HFFc6 (cell line): Measurements from ENCODE around the gene PLA2G7. TPM values are rescaled to one million over a fixed set of nuclear protein-coding genes. Genes with fewer than 3 reads are reported as not detected.

Experiments used
- DNase-seq: peaks from one replicate; pipeline ENCODE4 v3.0.0-alpha.2; 2018
- H3K27ac Mint-ChIP-seq: 2 replicates; pipeline ENCODE4 v1.8.0; 2020; ENCODE audit warnings: mild to moderate bottlenecking, mixed read lengths
- H3K27me3 Mint-ChIP-seq: 2 replicates; pipeline ENCODE4 v1.8.0; 2021; ENCODE audit warnings: mild to moderate bottlenecking, moderate library complexity, mixed read lengths; ENCODE audit not compliant: insufficient read depth
- H3K36me3 Mint-ChIP-seq: 2 replicates; pipeline ENCODE4 v1.8.0; 2021; ENCODE audit warnings: low read depth, mixed read lengths
- H3K4me1 Mint-ChIP-seq: 2 replicates; pipeline ENCODE4 v1.8.0; 2020; ENCODE audit warnings: low read depth, mixed read lengths
- H3K4me3 Mint-ChIP-seq: 2 replicates; pipeline ENCODE4 v1.8.0; 2020; ENCODE audit warnings: mild to moderate bottlenecking, moderate library complexity, mixed read lengths
- H3K9me3 Mint-ChIP-seq: 2 replicates; pipeline ENCODE4 v1.8.0; 2020; ENCODE audit warnings: mild to moderate bottlenecking, mixed read lengths
- total RNA-seq, 6 experiments: library from RNA; stranded (reverse); fragmentation: NEBNext Ultra II Directional; extraction: Animal tissue kit (Norgen Biotek cat#: 25700); gene quantifications; 2 replicates in 1 of 6; 3 replicates in 5 of 6; pipeline ENCODE4 v1.2.3, GENCODE V29; 2021
- TF ChIP-seq, protein P1 (sequence below): fragments of 200-600 bp; sonication (generic); IDR thresholded peaks from 2 replicates; pipeline ENCODE4 v1.5.0; 2021; ENCODE audit warnings: antibody characterized with exemption, mild to moderate bottlenecking

PLA2G7 gene
- total RNA-seq, 6 experiments from 2014 or later = not detected

GRCh38 chr6:46667377-46667776 is 67.8 kb downstream of the PLA2G7 start:
- Mint-ChIP-seq H3K36me3 (no peaks in the 10 kb centered on the region), H3K4me3 (no peak overlapping the region), H3K27ac (no peak overlapping the region), H3K9me3 (no peaks in the 10 kb centered on the region), H3K4me1 (no peaks in the 10 kb centered on the region), H3K27me3 (peaks cover 2% of the 10 kb centered on the region; the same call in 1 of the 2 replicates)
- TF ChIP-seq, protein P1, sequence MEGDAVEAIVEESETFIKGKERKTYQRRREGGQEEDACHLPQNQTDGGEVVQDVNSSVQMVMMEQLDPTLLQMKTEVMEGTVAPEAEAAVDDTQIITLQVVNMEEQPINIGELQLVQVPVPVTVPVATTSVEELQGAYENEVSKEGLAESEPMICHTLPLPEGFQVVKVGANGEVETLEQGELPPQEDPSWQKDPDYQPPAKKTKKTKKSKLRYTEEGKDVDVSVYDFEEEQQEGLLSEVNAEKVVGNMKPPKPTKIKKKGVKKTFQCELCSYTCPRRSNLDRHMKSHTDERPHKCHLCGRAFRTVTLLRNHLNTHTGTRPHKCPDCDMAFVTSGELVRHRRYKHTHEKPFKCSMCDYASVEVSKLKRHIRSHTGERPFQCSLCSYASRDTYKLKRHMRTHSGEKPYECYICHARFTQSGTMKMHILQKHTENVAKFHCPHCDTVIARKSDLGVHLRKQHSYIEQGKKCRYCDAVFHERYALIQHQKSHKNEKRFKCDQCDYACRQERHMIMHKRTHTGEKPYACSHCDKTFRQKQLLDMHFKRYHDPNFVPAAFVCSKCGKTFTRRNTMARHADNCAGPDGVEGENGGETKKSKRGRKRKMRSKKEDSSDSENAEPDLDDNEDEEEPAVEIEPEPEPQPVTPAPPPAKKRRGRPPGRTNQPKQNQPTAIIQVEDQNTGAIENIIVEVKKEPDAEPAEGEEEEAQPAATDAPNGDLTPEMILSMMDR = no peak
- DNase-seq = no peak

- H3K9me3 Mint-ChIP-seq = no peaks in the 10 kb centered on the region
- no peaks in the 10 kb centered on the region for H3K36me3 Mint-ChIP-seq
- no peak for DNase-seq
- peaks cover 2% of the 10 kb centered on the region; the same call in 1 of the 2 replicates for H3K27me3 Mint-ChIP-seq
- H3K27ac Mint-ChIP-seq = no peak overlapping the region
- TF ChIP-seq, protein P1 = no peak
- no peaks in the 10 kb centered on the region for H3K4me1 Mint-ChIP-seq
- H3K4me3 Mint-ChIP-seq = no peak overlapping the region
Observed at GRCh38 chr6:46661483-46661882, 73.7 kb downstream of the PLA2G7 start.

GRCh38 chr6:46657642-46658041 is 77.5 kb downstream of the PLA2G7 start:
- Mint-ChIP-seq H3K27ac (no peak overlapping the region), H3K4me3 (no peak overlapping the region), H3K36me3 (no peaks in the 10 kb centered on the region), H3K9me3 (no peaks in the 10 kb centered on the region), H3K27me3 (peaks cover under 1% of the 10 kb centered on the region), H3K4me1 (peaks cover 7% of the 10 kb centered on the region)
- TF ChIP-seq, protein P1 = no peak
- DNase-seq = no peak

DNA sequence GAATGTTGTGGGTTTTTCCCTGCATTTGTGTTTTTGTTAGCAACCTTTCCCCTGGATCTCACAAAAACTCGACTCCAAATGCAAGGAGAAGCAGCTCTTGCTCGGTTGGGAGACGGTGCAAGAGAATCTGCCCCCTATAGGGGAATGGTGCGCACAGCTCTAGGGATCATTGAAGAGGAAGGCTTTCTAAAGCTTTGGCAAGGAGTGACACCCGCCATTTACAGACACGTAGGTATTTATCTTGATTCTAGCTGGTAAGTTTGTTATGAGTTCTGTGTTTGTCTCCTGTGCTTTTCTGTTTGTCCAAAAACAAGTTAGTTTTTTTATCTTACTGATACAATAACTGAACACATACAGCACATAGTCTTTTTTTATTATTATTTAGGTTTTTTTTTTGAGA is 79.4 kb downstream of the PLA2G7 start:
- Mint-ChIP-seq H3K9me3 (no peaks in the 10 kb centered on the region), H3K4me3 (no peak overlapping the region), H3K4me1 (peaks cover 15% of the 10 kb centered on the region), H3K36me3 (no peaks in the 10 kb centered on the region), H3K27me3 (peaks cover 4% of the 10 kb centered on the region), H3K27ac (no peak overlapping the region)
- no peak for DNase-seq
- TF ChIP-seq, protein P1 = peak; percentile 35; the same call in 1 of the 2 replicates

Other genes with a start within 250 kb of the PLA2G7 start
- gene RCAN2, start 243.9 kb downstream of the PLA2G7 start, total RNA-seq = under 1 TPM in 4 of 6 experiments, not detected in 2; 0.06 to 1.00 (median 0.31) TPM
- gene CYP39A1, start 82.6 kb downstream of the PLA2G7 start, total RNA-seq = not detected
- gene SLC25A27, start 82.4 kb downstream of the PLA2G7 start, total RNA-seq = under 1 TPM in 4 of 6 experiments, not detected in 2; 0.07 to 0.57 (median 0.39) TPM
- gene TDRD6, start 47.5 kb downstream of the PLA2G7 start, total RNA-seq = not detected
- not detected for gene ANKRD66, start 11.6 kb upstream of the PLA2G7 start, total RNA-seq
- not detected for gene MEP1A, start 58.0 kb upstream of the PLA2G7 start, total RNA-seq
- gene ADGRF5, start 186.6 kb upstream of the PLA2G7 start, total RNA-seq = under 1 TPM in 4 of 6 experiments, not detected in 2; 0.06 to 0.26 (median 0.20) TPM